ENCODE results near the gene RTL10. TPM values are rescaled to one million over a fixed set of nuclear protein-coding genes. Genes with fewer than 3 reads are reported as not detected.

RTL10 gene
- total and polyA plus RNA-seq, 2 of the 8 experiments (the other 6 are each of a cell fraction or from before 2014, with no cell fraction given), result 11.5 to 18.8 TPM

- no peak overlapping the region for H3K4me3 ChIP-seq (ENCODE audit: extremely low read depth in 1 of 4, insufficient read depth in 2 of 4, low read depth in 3 of 4, low read length in 4 of 4)
- FAIRE-seq (no peak), DNase-seq (ENCODE audit: low read depth in 1 of 2, low spot score in 2 of 2) (peak in 1 of 2 experiments; percentile 39)
- peak overlapping the region; percentile 65; the same call in 1 of the 2 replicates for H2BK15ac ChIP-seq (ENCODE audit: low read length)
- H3K4ac ChIP-seq (replicated peaks; ENCODE audit: insufficient read length, low read depth, low read length), result peak overlapping the region; percentile 91
- H3K79me1 ChIP-seq (ENCODE audit: low read depth, low read length), result no peaks in the 10 kb centered on the region; the same call in 1 of the 2 replicates
- peaks cover 11 to 26% (median 20%) of the 10 kb centered on the region in 4 experiments for H3K4me1 ChIP-seq (replicated peaks in 1 of 4; ENCODE audit: control insufficient read depth in 3 of 4, insufficient read depth in 4 of 4, low read length in 3 of 4)
- no peak overlapping the region for H2AFZ ChIP-seq (ENCODE audit: low read length)
- H4K8ac ChIP-seq (ENCODE audit: extremely low read depth, insufficient read depth, low read length), result no peak overlapping the region; the same call in none of the 2 replicates
- H3K27me3 ChIP-seq (replicated peaks in 1 of 4; ENCODE audit: control insufficient read depth in 3 of 4, extremely low read depth in 1 of 4, insufficient read depth in 3 of 4, low read length in 3 of 4), result peaks cover 0 to 3% (median 0%) of the 10 kb centered on the region in 4 experiments; a peak in 1 of 7 replicates
- no peak overlapping the region for H3K14ac ChIP-seq (ENCODE audit: insufficient read length)
- H3K27ac ChIP-seq (ENCODE audit: low read depth, low read length), result no peak overlapping the region
- CTCF ChIA-PET (ENCODE audit: partially characterized antibody), result interaction anchor here (2.2 kb wide), 1 partner anchor 12 kb away, joined by 12 read pairs; no protein-coding TSS in a partner anchor
- no peak overlapping the region for H3K23ac ChIP-seq (ENCODE audit: insufficient read length)
- H2BK120ac ChIP-seq (replicated peaks; ENCODE audit: low read depth, low read length), result no peak overlapping the region
- H3K9ac ChIP-seq (replicated peaks in 1 of 4; ENCODE audit: extremely low read depth in 1 of 4, low read depth in 3 of 4, low read length in 3 of 4), result no peak overlapping the region
- H3K9me3 ChIP-seq (ENCODE audit: insufficient read depth in 2 of 2, low read depth in 1 of 2, low read length in 1 of 2), result no peaks in the 10 kb centered on the region
- 91% methylated on average over 20 of the region's 20 CpGs; no CpG with 5 or more reads in 1 of the 2 experiments for WGBS, 2 experiments (ENCODE audit: extremely low coverage in 1 of 2, insufficient coverage in 1 of 2, insufficient read length in 1 of 2, insufficient replicate concordance in 2 of 2, low coverage in 1 of 2, low lambda C conversion rate in 2 of 2, missing lambda C conversion rate in 1 of 2)
- no peaks in the 10 kb centered on the region for H4K20me1 ChIP-seq (replicated peaks in 1 of 2; ENCODE audit: control insufficient read depth in 1 of 2, insufficient read depth in 2 of 2, low read length in 2 of 2)
- H2BK5ac ChIP-seq (ENCODE audit: low read depth, low read length), result peak overlapping the region; percentile 83; the same call in 1 of the 2 replicates
- 0 out of 8 replicates have a peak, but pooled peaks cover 0 to 2% (median 0%) of the 10 kb centered on the region in 4 experiments for H3K36me3 ChIP-seq (ENCODE audit: control insufficient read depth in 2 of 4, insufficient read depth in 4 of 4, low read length in 3 of 4)
- H3K23me2 ChIP-seq (ENCODE audit: low read depth, low read length), result peaks cover 4% of the 10 kb centered on the region
- no peak overlapping the region for H3K4me2 ChIP-seq (ENCODE audit: insufficient read depth in 1 of 2, low read depth in 2 of 2, low read length in 2 of 2)
- POLR2A ChIA-PET (ENCODE audit: partially characterized antibody), result interaction anchor here (1.6 to 2.0 kb wide), 2 partner anchors 22 to 25 kb away, joined by 3 to 5 read pairs; no protein-coding TSS in a partner anchor
- H4K5ac ChIP-seq (ENCODE audit: insufficient read length, low read depth, low read length), result no peak overlapping the region
- H2BK20ac ChIP-seq (ENCODE audit: low read length), result 0 out of 2 replicates have a peak overlapping the region, but pooled peaks have one; percentile 32
- H3K56ac ChIP-seq (replicated peaks; ENCODE audit: insufficient read length, low read depth, low read length), result no peak overlapping the region
- H2BK12ac ChIP-seq (ENCODE audit: low read depth, low read length), result 0 out of 2 replicates have a peak overlapping the region, but pooled peaks have one; percentile 63
- peak overlapping the region; percentile 96 for H4K91ac ChIP-seq (replicated peaks; ENCODE audit: insufficient read length, low read length)
- peak overlapping the region; percentile 51 for H3K18ac ChIP-seq (ENCODE audit: extremely low read depth, low read length)
- no peaks in the 10 kb centered on the region for H3K79me2 ChIP-seq (ENCODE audit: control insufficient read depth in 1 of 2, insufficient read depth in 2 of 2, low read length in 2 of 2)
- peak overlapping the region; percentile 95 for H2AK5ac ChIP-seq (ENCODE audit: low read depth, low read length)
- TF ChIP-seq USF2 (IDR thresholded peaks at IDR 0.05; ENCODE audit: low read length) (no peak), ASH2L (IDR thresholded peaks at IDR 0.05; ENCODE audit: low read length) (no peak), SP4 (IDR thresholded peaks at IDR 0.05; ENCODE audit: low read length) (no peak), POLR2AphosphoS5 (IDR thresholded peaks at IDR 0.05; ENCODE audit: low read depth, low read length) (no peak), BACH1 (IDR thresholded peaks at IDR 0.05; ENCODE audit: low read length) (no peak), JUN (IDR thresholded peaks at IDR 0.05; ENCODE audit: low read depth, low read length) (no peak), CHD2 (IDR thresholded peaks at IDR 0.05; ENCODE audit: low read length) (no peak), NRF1 (IDR thresholded peaks at IDR 0.05; ENCODE audit: low read depth, low read length) (no peak), HDAC2 (IDR thresholded peaks at IDR 0.05; ENCODE audit: borderline replicate concordance in 1 of 2, low read depth in 2 of 2, low read length in 2 of 2) (no peak), TEAD4 (IDR thresholded peaks at IDR 0.05; ENCODE audit: low read depth, low read length) (no peak), MAX (IDR thresholded peaks at IDR 0.05) (no peak)
Observed at GRCh38 chr22:19877626-19878339, 23.1 kb upstream of the RTL10 start.
